ENCODE measurements around the gene NXPE3.

Gene NXPE3

GRCh38 chr3:101803173-101803782 lies 24.3 kb downstream of the NXPE3 start:
- no peak overlapping the region for H3K27ac ChIP-seq (ENCODE audit: low read depth, low read length)
- no peaks in the 10 kb centered on the region for H3K27me3 ChIP-seq (ENCODE audit: control insufficient read depth, insufficient read depth, low read length)
- H3K9me3 ChIP-seq (ENCODE audit: control insufficient read depth, insufficient read depth, low read length): no peaks in the 10 kb centered on the region
- H3K4me1 ChIP-seq (ENCODE audit: control insufficient read depth, insufficient read depth, low read length): peaks cover 10% of the 10 kb centered on the region; the same call in 1 of the 2 replicates
- H3K9ac ChIP-seq (ENCODE audit: low read depth, low read length): no peak overlapping the region
- H3K4me3 ChIP-seq (ENCODE audit: low read depth, low read length): no peak overlapping the region
- H3K36me3 ChIP-seq (ENCODE audit: control insufficient read depth, insufficient read depth, low read length): peaks cover 29% of the 10 kb centered on the region

GRCh38 chr3:101803939-101804338 lies 24.9 kb downstream of the NXPE3 start:
- Histone ChIP-seq H3K4me3 (ENCODE audit: low read depth, low read length) (no peak overlapping the region), H3K9ac (ENCODE audit: low read depth, low read length) (no peak overlapping the region), H3K36me3 (ENCODE audit: control insufficient read depth, insufficient read depth, low read length) (peaks cover 29% of the 10 kb centered on the region), H3K27me3 (ENCODE audit: control insufficient read depth, insufficient read depth, low read length) (no peaks in the 10 kb centered on the region), H3K4me1 (ENCODE audit: control insufficient read depth, insufficient read depth, low read length) (peaks cover 10% of the 10 kb centered on the region; the same call in 1 of the 2 replicates), H3K27ac (ENCODE audit: low read depth, low read length) (no peak overlapping the region), H3K9me3 (ENCODE audit: control insufficient read depth, insufficient read depth, low read length) (no peaks in the 10 kb centered on the region)

- Histone ChIP-seq H3K4me1 (ENCODE audit: control insufficient read depth, insufficient read depth, low read length) (peaks cover 9% of the 10 kb centered on the region), H3K36me3 (ENCODE audit: control insufficient read depth, insufficient read depth, low read length) (peaks cover 22% of the 10 kb centered on the region), H3K4me3 (ENCODE audit: low read depth, low read length) (no peak overlapping the region), H3K27me3 (ENCODE audit: control insufficient read depth, insufficient read depth, low read length) (no peaks in the 10 kb centered on the region), H3K9ac (ENCODE audit: low read depth, low read length) (no peak overlapping the region), H3K9me3 (ENCODE audit: control insufficient read depth, insufficient read depth, low read length) (no peaks in the 10 kb centered on the region), H3K27ac (ENCODE audit: low read depth, low read length) (no peak overlapping the region)
Measured at GRCh38 chr3:101806491-101806890, 27.5 kb downstream of the NXPE3 start.

GRCh38 chr3:101807888-101808287 lies 28.9 kb downstream of the NXPE3 start:
- Histone ChIP-seq H3K36me3 (ENCODE audit: control insufficient read depth, insufficient read depth, low read length) (peaks cover 14% of the 10 kb centered on the region), H3K4me1 (ENCODE audit: control insufficient read depth, insufficient read depth, low read length) (peaks cover 9% of the 10 kb centered on the region; the same call in 1 of the 2 replicates), H3K4me3 (ENCODE audit: low read depth, low read length) (no peak overlapping the region), H3K27ac (ENCODE audit: low read depth, low read length) (no peak overlapping the region), H3K27me3 (ENCODE audit: control insufficient read depth, insufficient read depth, low read length) (no peaks in the 10 kb centered on the region), H3K9me3 (ENCODE audit: control insufficient read depth, insufficient read depth, low read length) (no peaks in the 10 kb centered on the region), H3K9ac (ENCODE audit: low read depth, low read length) (no peak overlapping the region)

GRCh38 chr3:101809178-101810021 lies 30.4 kb downstream of the NXPE3 start:
- H3K4me1 ChIP-seq (ENCODE audit: control insufficient read depth, insufficient read depth, low read length): peaks cover 14% of the 10 kb centered on the region; the same call in 1 of the 2 replicates
- no peak overlapping the region for H3K9ac ChIP-seq (ENCODE audit: low read depth, low read length)
- no peak overlapping the region for H3K27ac ChIP-seq (ENCODE audit: low read depth, low read length)

GRCh38 chr3:101810022-101810418 lies 31.0 kb downstream of the NXPE3 start:
- Histone ChIP-seq H3K9me3 (ENCODE audit: control insufficient read depth, insufficient read depth, low read length) (no peaks in the 10 kb centered on the region), H3K36me3 (ENCODE audit: control insufficient read depth, insufficient read depth, low read length) (peaks cover 6% of the 10 kb centered on the region; the same call in 1 of the 2 replicates), H3K4me3 (ENCODE audit: low read depth, low read length) (no peak overlapping the region), H3K4me1 (ENCODE audit: control insufficient read depth, insufficient read depth, low read length) (peaks cover 14% of the 10 kb centered on the region; the same call in 1 of the 2 replicates), H3K27me3 (ENCODE audit: control insufficient read depth, insufficient read depth, low read length) (no peaks in the 10 kb centered on the region), H3K27ac (ENCODE audit: low read depth, low read length) (no peak overlapping the region), H3K9ac (ENCODE audit: low read depth, low read length) (no peak overlapping the region)

More at GRCh38 chr3:101809178-101810021, 30.4 kb downstream of the NXPE3 start:
- Histone ChIP-seq H3K36me3 (ENCODE audit: control insufficient read depth, insufficient read depth, low read length) (peaks cover 6% of the 10 kb centered on the region; the same call in 1 of the 2 replicates), H3K9me3 (ENCODE audit: control insufficient read depth, insufficient read depth, low read length) (no peaks in the 10 kb centered on the region), H3K27me3 (ENCODE audit: control insufficient read depth, insufficient read depth, low read length) (no peaks in the 10 kb centered on the region), H3K4me3 (ENCODE audit: low read depth, low read length) (no peak overlapping the region)

- Histone ChIP-seq H3K36me3 (ENCODE audit: control insufficient read depth, insufficient read depth, low read length) (peaks cover 2% of the 10 kb centered on the region), H3K4me3 (ENCODE audit: low read depth, low read length) (no peak overlapping the region), H3K9me3 (ENCODE audit: control insufficient read depth, insufficient read depth, low read length) (no peaks in the 10 kb centered on the region), H3K27me3 (ENCODE audit: control insufficient read depth, insufficient read depth, low read length) (no peaks in the 10 kb centered on the region), H3K9ac (ENCODE audit: low read depth, low read length) (no peak overlapping the region), H3K27ac (ENCODE audit: low read depth, low read length) (no peak overlapping the region), H3K4me1 (ENCODE audit: control insufficient read depth, insufficient read depth, low read length) (peaks cover 14% of the 10 kb centered on the region; the same call in 1 of the 2 replicates)
Measured at GRCh38 chr3:101811875-101812274, 32.9 kb downstream of the NXPE3 start.

GRCh38 chr3:101812895-101813294 lies 33.9 kb downstream of the NXPE3 start:
- H3K4me3 ChIP-seq (ENCODE audit: low read depth, low read length): no peak overlapping the region
- peaks cover 14% of the 10 kb centered on the region; the same call in 1 of the 2 replicates for H3K4me1 ChIP-seq (ENCODE audit: control insufficient read depth, insufficient read depth, low read length)
- no peaks in the 10 kb centered on the region for H3K27me3 ChIP-seq (ENCODE audit: control insufficient read depth, insufficient read depth, low read length)
- H3K36me3 ChIP-seq (ENCODE audit: control insufficient read depth, insufficient read depth, low read length): peaks cover 7% of the 10 kb centered on the region
- no peaks in the 10 kb centered on the region for H3K9me3 ChIP-seq (ENCODE audit: control insufficient read depth, insufficient read depth, low read length)
- no peak overlapping the region for H3K27ac ChIP-seq (ENCODE audit: low read depth, low read length)
- no peak overlapping the region for H3K9ac ChIP-seq (ENCODE audit: low read depth, low read length)

GRCh38 chr3:101813817-101814440 lies 34.9 kb downstream of the NXPE3 start:
- Histone ChIP-seq H3K9me3 (ENCODE audit: control insufficient read depth, insufficient read depth, low read length) (no peaks in the 10 kb centered on the region), H3K27me3 (ENCODE audit: control insufficient read depth, insufficient read depth, low read length) (no peaks in the 10 kb centered on the region), H3K27ac (ENCODE audit: low read depth, low read length) (no peak overlapping the region), H3K36me3 (ENCODE audit: control insufficient read depth, insufficient read depth, low read length) (peaks cover 7% of the 10 kb centered on the region), H3K4me3 (ENCODE audit: low read depth, low read length) (no peak overlapping the region), H3K4me1 (ENCODE audit: control insufficient read depth, insufficient read depth, low read length) (peaks cover 14% of the 10 kb centered on the region; the same call in 1 of the 2 replicates), H3K9ac (ENCODE audit: low read depth, low read length) (no peak overlapping the region)

GRCh38 chr3:101814835-101815234 lies 35.8 kb downstream of the NXPE3 start:
- Histone ChIP-seq H3K27ac (ENCODE audit: low read depth, low read length) (no peak overlapping the region), H3K4me1 (ENCODE audit: control insufficient read depth, insufficient read depth, low read length) (peaks cover 5% of the 10 kb centered on the region; the same call in 1 of the 2 replicates), H3K27me3 (ENCODE audit: control insufficient read depth, insufficient read depth, low read length) (no peaks in the 10 kb centered on the region), H3K9me3 (ENCODE audit: control insufficient read depth, insufficient read depth, low read length) (no peaks in the 10 kb centered on the region), H3K9ac (ENCODE audit: low read depth, low read length) (no peak overlapping the region), H3K36me3 (ENCODE audit: control insufficient read depth, insufficient read depth, low read length) (peaks cover 7% of the 10 kb centered on the region), H3K4me3 (ENCODE audit: low read depth, low read length) (no peak overlapping the region)
